SU-DHL-6 (cell line): ENCODE data around the gene ARSK.

ENCODE experiments used
- EZH2phosphoT487 ChIP-seq: fragments of 200-600 bp; sonication (generic), shearing (Covaris generic); conservative IDR thresholded peaks from 2 replicates; pipeline ENCODE4 v1.6.1; 2018; ENCODE audit warnings: mild to moderate bottlenecking, antibody characterized with exemption, low read length, moderate library complexity, mixed read lengths
- TF ChIP-seq, protein P1 (sequence below): fragments of 200-600 bp; sonication (generic); IDR thresholded peaks from one replicate; pipeline ENCODE4 v1.5.1; 2017; ENCODE audit warnings: antibody characterized with exemption, mild to moderate bottlenecking, low read length, moderate library complexity; ENCODE audit not compliant: insufficient read depth, poor library complexity, severe bottlenecking

DNA sequence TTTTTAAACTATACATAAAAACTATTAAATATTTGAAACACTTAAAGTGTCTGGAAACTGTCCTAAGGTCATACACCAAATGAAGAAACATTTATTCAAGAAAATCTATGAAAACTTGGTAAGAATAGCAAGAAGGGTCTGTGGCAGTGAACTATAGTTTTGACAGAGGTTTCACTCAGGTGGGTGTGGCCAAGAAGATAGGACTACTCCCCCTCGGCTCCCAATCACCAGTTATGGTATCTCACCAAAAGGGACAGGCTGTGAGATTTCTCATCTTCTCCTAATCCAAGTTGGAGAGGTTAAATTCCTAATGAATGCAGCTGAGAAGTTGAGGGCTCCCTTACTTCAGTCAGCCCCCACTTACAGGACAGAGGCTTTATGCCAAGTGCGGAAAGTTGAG, 2.9 kb downstream of the ARSK start:
- TF ChIP-seq, protein P1, sequence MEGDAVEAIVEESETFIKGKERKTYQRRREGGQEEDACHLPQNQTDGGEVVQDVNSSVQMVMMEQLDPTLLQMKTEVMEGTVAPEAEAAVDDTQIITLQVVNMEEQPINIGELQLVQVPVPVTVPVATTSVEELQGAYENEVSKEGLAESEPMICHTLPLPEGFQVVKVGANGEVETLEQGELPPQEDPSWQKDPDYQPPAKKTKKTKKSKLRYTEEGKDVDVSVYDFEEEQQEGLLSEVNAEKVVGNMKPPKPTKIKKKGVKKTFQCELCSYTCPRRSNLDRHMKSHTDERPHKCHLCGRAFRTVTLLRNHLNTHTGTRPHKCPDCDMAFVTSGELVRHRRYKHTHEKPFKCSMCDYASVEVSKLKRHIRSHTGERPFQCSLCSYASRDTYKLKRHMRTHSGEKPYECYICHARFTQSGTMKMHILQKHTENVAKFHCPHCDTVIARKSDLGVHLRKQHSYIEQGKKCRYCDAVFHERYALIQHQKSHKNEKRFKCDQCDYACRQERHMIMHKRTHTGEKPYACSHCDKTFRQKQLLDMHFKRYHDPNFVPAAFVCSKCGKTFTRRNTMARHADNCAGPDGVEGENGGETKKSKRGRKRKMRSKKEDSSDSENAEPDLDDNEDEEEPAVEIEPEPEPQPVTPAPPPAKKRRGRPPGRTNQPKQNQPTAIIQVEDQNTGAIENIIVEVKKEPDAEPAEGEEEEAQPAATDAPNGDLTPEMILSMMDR = no peak
- TF ChIP-seq EZH2phosphoT487 = no peak
